GM12891 (cell line): ENCODE data around the gene ARRB1.

Experiments
- PAX5 ChIP-seq: IDR thresholded peaks from 2 replicates; pipeline ENCODE4 v1.6.1; 2011; ENCODE audit warnings: low read length, moderate library complexity, mild to moderate bottlenecking; ENCODE audit not compliant: insufficient read depth, severe bottlenecking
- POLR2A ChIP-seq: IDR thresholded peaks from 2 replicates; pipeline ENCODE4 v1.6.1; 2011; ENCODE audit warnings: low read depth, low read length, control low read depth
- POLR2AphosphoS5 ChIP-seq: IDR thresholded peaks from 2 replicates; pipeline ENCODE4 v1.6.1; 2011; ENCODE audit warnings: low read depth, low read length, control low read depth
- POU2F2 ChIP-seq: IDR thresholded peaks from 2 replicates; pipeline ENCODE4 v1.6.1; 2011; ENCODE audit warnings: low read depth, mild to moderate bottlenecking, control low read depth, low read length, moderate library complexity
- SPI1 ChIP-seq: IDR thresholded peaks from 2 replicates; pipeline ENCODE4 v1.6.1; 2011; ENCODE audit warnings: low read depth, low read length, control low read depth
- TAF1 ChIP-seq: IDR thresholded peaks from 2 replicates; pipeline ENCODE4 v1.6.1; 2011; ENCODE audit warnings: low read depth, low read length, control low read depth

- no peak for TF ChIP-seq TAF1
- TF ChIP-seq POLR2AphosphoS5, result no peak
- no peak for TF ChIP-seq POLR2A
- TF ChIP-seq PAX5, result no peak
- TF ChIP-seq POU2F2, result no peak
- TF ChIP-seq SPI1, result no peak
Observed at GRCh38 chr11:75380716-75381420, 29.4 kb upstream of the ARRB1 start.
